GM18867 (cell line): ENCODE results near the gene OSER1.
"Not testable (repeated sequence)": the region's sequence is repeated elsewhere in the genome, so short reads cannot be mapped to it uniquely, and the experiment has no call there.

Source experiments
- ATAC-seq: cut with Tn5 transposase; IDR thresholded peaks from one replicate; pipeline ENCODE4 v1.9.1; 2021; ENCODE audit warnings: mild to moderate bottlenecking, moderate library complexity; ENCODE audit not compliant: unreplicated experiment

The OSER1 gene

DNA sequence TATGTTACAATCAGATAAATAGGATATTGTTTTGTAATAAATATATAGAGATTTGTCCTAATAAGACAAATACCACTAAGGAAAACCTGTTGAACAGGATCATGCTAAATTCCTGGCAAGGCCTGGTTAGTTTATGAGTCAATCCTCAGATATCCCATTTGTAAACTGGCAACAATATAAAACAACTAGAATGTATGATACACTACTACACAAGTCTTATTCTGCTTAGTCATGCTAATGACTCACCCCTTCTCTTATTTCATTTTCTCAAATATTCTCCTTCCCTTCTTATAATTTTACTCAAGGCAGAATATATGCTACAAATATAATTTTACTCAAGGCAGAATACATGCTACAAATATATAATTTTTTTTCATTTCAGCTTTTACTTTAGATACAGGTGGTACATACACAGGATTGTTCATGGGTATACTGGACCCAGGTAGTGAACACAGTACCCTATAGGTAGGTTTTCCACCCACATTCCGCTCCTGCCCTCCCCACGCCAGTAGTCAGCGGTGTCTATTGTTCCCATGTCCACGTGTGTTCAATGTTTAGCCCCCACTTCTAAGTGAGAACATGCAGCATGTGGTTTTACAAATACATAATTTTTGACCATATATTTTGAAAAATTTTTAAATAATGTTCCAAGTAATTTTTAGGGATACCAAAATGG lies 6.3 kb downstream of the OSER1 start:
- ATAC-seq: no peak

DNA sequence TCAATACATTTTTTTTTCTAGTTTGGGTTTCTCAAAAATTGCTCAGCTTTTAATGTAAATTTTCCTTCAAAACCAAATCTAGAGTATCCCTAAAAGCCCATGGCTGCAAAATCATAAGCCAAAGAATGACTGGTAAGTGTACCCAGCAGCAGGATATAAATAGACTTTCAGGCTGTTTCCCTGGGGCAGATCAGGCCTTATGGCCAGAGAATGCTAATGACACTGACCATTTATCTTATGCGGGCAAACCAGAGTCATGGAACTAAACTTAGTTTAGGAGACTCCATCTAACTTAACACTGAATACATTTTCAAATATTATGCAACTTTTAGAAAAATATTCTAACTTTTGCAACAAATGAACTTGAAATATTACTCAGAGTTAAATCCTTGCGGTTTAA lies 7.4 kb downstream of the OSER1 start:
- ATAC-seq: no peak

DNA sequence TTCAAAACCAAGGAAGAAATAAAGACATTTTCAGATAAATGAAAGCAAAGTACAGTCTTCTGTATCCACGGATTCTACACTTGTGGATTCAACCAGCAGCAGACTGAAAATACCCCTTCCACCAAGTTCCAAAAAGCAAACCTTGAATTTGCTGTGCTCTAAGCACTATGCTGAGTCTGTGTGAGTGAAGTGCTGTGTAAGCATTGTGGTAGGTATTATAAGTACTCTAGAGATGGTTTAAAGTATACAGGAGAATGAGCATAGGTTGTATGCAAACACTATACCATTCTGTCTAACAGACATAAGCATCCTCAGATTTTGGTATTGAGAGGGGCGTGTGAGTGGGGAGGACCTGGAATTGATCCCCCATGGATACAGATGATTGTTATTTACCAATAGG lies 9.6 kb downstream of the OSER1 start:
- ATAC-seq: no peak

DNA sequence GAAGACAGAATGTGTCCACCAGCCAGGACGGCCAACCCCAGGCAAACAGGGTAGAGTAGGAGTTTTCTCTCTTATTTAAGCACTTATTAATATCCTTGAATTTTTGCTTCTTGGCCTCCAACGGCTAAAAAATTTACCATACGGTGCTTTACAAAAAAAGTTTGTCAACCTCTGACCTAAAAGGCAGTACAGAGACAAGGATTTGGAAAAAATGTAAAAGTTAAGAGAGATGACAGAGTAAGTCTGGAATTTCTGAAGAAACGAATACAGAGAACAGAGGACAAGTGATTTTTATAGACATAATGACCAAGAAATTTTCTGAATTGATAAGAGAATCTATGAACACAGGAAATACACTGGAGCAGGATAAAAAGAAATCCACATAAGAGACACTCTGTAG lies 10.2 kb downstream of the OSER1 start:
- ATAC-seq: no peak

DNA sequence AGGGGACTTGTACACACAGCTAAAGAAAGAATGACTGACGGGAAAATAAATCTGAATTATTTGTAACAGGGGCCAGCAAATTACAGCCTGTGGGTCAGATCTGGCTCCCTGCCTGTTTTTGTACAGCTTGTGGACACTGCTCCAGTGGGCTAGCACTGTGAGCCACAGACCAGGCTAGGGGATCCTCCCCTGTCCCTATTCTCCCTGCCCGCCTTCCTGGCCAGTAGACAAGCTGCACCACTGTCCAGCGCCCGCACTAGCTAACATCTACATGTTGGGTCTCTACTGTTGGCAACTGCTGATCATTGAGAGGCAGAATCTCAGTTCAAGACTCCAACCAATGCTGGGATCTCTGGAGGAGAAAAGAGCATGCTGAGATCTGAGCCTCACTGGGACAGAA lies 10.7 kb downstream of the OSER1 start:
- ATAC-seq: no peak

DNA sequence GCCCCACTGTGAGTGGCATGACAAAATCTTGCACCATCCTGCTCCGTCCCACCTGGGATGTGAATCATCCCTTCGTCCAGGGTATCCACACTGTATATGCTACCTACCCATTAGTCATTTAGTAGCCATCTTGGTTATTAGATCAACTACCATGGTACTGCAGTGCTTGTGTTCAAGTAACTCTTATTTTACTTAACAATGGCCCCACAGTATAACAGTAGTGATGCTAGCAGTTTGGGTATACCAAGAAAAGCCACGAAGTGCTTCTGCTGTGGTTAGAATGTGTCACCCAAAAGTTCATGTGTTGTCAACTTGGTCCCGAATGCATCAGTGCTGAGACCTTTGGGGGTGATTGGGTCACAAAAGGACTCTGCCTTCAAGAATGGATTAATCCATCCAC lies 11.7 kb downstream of the OSER1 start:
- no peak for ATAC-seq

DNA sequence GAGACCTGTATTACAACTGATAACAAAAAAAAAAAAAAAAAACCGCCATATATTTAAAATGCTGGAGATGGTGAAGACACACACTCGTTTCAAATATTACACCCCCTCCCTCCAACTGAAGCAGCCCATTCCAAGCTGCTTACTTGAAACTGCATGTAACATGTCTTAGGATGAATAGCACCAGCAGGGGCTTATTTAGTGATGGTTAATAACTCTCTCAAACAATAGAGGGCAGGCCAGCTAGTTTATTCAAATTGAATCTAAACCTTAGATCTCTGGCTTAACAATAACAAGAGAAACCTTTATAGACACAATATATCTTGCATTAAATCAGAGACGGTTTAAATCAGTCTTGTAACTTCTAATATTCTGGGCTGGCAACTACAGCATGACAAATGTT lies 14.3 kb downstream of the OSER1 start:
- ATAC-seq: no peak

DNA sequence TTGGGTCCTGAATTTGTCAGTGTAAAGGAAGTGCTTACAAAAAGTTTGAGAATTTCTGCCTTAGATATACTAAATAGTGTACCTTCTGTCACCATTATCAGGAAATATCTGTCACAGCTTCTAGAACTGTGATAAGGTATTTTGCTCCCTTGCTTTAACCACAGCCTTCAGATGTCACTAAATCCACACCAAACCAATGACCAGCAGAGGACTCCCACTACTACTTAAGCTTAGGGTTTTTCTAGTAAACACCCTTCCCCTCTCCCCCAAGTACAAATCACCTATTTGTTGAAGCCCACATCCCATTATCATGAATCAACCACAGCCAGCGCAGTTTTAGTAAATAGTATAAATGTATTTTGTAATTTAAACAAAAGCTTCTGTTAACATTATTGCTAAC lies 15.0 kb downstream of the OSER1 start:
- no peak for ATAC-seq

DNA sequence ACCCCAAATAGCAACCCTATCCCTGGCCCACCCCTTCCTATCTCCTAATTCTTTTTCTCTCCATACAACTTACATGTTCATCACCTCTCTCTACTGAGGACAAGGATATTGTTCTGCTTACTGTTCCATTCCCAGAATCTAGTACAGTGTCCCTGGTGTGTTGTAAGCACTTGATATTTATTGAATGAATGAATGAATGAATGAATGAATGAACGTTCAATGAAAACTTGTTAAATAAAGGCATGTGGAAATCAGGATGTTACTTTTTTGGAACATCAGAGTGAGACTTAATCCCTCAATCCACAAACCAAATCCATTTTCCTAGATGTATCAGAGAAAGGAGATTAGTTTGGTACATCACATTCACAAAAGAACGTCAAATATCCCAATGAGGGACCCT lies 16.8 kb downstream of the OSER1 start:
- no peak for ATAC-seq

DNA sequence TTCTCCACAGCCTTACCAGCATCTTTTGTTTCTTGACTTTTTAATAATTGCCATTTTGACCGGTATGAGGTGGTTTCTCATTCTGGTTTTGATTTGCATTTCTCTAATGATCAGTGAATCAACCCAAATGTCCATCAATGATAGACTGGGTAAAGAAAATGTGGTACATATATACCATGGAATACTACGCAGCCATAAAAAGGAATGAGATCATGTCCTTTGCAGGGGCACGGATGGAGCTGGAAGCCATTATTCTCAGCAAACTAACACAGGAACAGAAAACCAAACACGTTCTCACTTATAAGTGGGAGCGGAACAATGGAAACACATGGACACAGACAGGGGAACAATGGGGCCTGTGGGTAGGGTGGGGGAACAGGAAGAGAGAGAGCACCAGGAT lies 18.9 kb downstream of the OSER1 start:
- not testable (repeated sequence) for ATAC-seq

DNA sequence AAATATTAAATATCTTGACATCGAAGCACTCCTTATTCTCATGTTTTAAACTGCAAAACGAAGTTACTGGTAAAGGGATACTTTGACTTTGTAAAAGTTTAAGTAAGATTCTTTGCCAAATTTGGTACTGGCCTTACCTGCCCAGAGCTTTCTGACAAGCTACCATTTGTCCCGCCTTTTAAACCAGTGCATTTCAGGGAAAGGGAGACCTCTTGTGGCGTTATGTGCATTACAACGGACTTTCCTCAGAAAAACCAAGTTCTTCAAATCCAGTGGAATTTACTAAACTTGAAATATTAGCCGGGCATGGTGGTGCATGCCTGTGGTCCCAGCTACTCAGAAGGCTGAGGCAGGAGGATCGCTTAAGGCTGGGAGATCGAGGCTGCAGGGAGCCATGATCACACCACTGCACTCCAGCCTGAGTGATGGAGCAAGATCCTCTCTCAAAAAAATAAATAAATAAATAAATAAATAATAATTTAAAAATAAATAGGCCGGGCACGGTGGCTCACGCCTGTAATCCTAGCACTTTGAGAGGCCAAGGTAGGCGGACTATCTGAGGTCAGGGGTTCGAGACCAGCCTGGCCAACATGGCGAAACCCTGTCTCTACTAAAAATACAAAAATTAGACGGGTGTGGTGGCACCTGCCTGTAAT lies 20.2 kb downstream of the OSER1 start:
- not testable (repeated sequence) for ATAC-seq

DNA sequence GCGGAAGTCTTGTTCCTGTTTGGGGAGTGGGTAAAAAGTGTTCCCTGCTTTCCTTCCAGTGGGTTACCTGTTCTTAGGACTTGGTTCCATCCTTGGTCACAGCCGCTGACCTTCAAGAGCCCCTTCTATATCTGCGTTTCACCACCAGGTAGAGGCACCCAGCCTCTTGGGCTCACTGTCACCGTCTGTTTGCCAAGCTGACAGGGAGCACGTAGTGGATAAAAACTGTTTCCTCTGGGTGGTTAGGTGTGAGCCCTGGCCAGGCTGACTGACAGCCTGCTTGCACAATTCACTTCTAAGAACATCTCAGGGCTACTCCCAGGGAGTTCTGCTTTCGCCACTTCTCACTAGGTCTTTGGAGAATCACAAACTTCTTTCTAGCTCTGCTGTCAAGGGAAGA lies 21.8 kb downstream of the OSER1 start:
- no peak for ATAC-seq

DNA sequence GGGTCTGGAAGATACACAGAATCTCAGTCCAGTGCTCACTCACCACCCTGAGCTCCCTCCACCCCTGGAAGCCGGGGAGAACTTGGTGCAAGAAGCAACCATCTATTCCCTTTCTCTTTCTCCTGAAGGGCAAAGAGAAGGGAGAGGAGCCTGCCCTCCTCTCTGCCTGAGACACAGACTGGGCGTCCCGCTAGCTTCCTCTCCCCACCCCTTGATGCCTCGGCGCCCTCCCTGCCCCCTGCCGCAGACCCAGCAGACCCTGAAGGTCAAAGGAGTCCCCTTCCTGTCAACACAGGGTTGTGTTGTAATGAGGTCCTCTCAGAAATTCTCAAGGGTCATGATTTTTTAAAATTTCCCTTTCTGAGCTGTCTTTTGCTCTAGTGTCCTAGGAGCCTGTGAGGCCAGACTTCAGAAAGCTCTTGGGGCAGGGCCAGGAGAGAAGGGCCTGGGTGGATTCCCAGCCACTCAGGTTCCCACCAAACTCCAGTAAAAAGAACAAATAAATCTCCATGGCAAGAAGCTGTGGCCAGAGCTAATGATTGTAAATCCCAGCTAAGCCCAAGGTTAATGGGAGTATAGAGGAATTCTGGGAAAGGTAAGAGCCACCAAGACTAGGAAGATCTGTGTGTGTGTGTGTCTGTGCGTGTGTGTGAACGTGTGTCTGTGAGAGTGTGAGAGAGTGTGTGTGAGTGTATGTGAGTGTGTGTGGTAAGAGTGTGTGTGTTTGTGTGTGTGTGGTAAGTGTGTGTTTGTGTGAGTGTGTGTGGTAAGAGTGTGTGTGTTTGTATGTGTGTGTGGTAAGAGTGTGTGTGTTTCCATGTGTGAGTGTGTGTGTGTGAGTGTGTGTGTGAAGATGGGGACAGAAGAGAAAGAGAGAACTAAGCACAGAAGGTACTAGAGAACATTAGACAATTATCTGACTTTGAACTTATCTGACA lies 22.5 kb downstream of the OSER1 start:
- no peak for ATAC-seq

DNA sequence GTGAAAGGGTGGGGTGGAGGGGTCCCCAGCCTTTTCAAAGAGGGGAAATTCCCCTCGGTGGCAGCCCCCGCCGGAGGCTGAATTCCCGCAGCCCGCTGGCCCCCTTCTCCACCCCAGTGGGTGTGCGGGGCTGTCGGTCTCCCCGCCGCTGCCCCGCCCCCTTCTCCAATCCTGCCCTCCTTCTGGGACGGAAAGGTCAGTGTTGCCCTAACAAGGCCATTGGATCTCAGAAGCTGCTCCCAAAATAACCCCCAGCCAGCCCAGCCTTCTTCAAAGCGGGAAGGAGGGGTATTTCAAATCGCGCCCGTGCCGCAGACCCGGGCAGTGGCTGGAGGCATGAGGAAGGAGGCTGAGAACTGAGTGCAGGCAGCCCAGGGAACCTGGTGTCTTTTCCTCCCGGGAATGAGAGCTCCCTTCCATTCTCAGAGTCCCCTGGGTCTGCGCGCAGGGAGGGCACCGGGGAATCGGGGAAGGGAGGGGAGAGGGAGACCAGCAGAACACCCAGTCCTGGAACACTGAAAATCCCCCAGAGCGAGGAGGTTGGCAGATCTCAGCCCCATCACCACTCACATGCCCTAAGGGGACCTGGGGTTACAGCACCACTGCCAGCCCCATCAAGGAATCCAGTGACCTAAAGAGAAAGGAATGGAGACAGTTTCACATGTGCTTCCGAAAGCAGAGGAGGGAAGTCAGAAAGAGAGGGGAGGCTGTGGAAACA lies 23.4 kb downstream of the OSER1 start, which contains the start of gene JPH2:
Gene JPH2 (minus strand): TSS at position 135 of the 718 bp plus-strand sequence. CDS start 483 bp downstream, outside the sequence.
- no peak for ATAC-seq

DNA sequence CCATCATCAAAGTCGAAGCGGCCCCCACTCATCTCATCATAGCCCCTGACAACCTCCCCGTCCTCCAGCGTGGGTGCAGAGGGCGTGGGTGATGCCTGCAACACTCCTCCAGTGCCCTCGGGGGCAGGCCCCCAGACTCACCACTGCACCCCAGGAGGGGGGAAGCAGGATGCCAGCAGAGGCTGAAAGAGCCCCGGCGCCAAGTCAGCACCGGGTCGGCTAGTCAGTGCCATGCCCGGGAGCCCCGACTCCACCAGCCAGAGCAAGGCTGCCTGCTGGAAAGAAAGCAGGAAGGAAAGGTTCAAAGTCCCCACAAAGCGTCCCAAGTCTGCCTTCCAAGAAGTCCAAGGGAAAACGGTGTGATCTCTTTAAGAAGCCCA lies 23.9 kb downstream of the OSER1 start:
- no peak for ATAC-seq

DNA sequence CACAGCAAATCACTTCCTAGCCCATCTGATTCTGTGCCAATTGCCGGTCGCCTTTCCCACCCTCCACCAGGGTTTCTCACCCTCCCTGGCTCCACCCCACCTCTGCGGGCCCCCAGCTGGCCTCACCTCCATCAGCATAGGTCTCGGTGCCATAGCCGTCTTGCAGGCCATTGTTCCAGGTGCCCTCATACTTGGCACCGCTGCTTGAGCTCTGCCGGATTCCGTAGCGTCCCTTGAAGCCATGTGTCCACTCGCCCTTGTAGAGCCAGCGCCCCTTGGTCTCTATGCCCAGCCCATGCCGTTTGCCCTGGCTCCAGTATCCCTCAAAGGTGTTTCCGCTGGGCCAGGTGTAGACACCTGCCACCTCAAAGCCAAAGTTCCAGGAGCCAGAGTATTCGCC lies 24.4 kb downstream of the OSER1 start:
- ATAC-seq: no peak

DNA sequence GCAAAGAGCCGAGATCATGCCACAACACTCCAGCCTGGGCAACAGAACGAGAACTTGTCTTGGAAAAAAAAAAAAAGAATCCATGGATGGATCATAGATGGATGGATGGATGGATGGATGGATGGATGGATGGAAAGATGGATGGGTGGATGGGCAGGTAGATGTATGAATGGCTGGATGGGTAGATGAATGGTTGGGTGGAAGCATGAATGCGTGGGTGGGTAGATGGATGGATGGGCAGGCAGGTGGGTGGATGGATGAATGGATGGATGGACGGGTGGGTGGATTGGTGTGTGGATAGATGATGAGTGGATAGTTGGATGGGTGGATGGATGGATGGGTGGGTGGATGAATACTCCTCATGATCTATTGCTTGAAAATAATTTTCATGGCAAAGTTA lies 25.0 kb downstream of the OSER1 start:
- no peak for ATAC-seq

DNA sequence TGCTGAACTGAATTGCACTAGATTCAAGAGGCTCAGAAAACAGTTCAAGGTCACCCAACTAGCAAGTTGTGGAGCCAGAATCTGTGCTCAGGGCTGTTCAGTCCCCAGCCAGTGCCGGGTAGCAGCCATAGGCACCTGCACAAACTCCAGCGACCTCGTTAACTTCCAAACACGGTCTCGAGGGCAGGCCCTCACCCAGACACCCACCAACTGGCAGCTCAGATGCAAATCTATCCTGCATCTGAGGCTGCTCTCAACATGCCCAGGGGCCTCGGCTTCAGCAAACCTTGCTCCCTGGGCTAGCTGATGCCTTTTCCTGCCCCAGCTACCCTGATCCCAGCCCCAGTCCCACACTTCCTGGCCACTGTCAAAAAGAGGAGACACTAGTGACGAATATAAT lies 27.3 kb downstream of the OSER1 start:
- ATAC-seq: no peak

DNA sequence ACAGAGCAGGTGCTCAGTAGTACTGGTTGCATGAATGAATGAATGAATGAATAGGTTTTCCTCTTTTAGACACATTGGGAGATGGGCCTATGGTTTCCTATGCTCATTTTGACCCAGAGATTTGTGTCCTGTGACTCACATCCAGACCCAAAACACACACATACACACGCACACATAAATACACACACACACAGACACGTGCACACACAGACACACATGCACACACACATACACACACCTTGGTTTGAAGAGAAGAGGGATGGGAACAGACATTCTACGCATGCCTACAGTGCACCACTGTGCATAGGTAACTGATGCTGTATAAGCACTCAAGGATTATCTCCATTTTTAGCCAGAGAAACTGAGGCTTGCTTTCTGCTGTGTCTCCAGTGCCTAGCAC lies 27.7 kb downstream of the OSER1 start:
- ATAC-seq: no peak

DNA sequence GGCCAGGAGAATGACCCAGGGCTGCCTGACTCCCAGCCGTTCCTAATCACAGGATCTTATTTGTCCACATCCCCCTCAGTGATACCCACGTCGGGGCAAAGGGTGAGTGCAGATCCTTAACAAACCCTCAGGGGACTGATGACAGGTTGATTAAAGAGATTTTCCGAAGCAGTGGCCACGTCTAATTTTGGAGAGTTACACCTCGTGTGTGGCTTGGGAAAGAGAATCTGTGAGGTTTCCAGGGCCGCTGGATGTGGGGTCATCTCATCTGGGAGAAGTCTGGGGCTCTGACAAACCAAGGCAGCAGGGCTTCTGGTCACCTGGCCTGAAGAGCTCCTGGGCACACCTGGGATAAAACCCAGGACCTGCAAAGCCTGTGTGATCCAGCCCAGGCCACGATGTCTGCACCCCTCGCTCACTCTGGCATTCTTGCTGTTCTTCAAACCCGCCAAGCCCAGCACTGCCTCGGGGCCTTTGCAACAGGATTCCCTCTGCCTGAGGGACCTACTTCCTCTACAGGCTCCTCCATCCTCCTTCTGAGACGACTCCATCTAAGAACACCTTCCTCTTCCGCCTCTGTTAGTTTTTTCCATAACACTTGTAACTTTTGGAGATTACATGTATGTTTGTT lies 28.3 kb downstream of the OSER1 start:
- ATAC-seq: no peak

DNA sequence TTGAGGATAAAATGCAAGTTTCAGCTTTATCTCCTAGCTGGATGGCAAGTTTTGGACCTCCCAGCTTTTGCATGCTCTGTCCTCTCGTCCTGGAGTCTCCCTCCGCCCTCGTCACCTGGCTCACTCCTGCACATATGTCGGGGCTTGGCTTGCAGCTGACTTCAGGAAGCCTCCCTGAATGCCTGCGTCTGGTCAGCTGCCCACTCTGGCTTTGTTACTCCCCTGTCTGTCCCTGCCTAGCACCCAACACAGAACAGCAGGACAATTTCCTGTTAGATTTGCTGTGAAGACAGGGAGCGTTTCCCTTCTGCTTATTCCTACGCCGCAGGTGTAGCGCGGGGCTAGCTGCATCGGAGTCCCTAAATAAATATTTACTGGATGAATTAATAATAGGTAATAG lies 29.0 kb downstream of the OSER1 start:
- ATAC-seq: no peak
